ENCODE data around the gene LETM1.

GRCh38 chr4:1882850-1883271 lies 26.9 kb upstream of the LETM1 start:
- TF ChIP-seq CTCF (IDR thresholded peaks at IDR 0.05 in 8 of 11, conservative IDR thresholded peaks at IDR 0.05 in 3 of 11), result no peak
- peak in 1 of 3 donors; percentile 13 for TF ChIP-seq POLR2A (IDR thresholded peaks at IDR 0.05)
